GM12891 (cell line): Measurements from ENCODE around the gene TGFBR3.

ENCODE experiments used
- POLR2A ChIP-seq: IDR thresholded peaks from 2 replicates; pipeline ENCODE4 v1.6.1; 2011; ENCODE audit warnings: low read depth, low read length, control low read depth
- POLR2AphosphoS5 ChIP-seq: IDR thresholded peaks from 2 replicates; pipeline ENCODE4 v1.6.1; 2011; ENCODE audit warnings: low read depth, low read length, control low read depth

DNA sequence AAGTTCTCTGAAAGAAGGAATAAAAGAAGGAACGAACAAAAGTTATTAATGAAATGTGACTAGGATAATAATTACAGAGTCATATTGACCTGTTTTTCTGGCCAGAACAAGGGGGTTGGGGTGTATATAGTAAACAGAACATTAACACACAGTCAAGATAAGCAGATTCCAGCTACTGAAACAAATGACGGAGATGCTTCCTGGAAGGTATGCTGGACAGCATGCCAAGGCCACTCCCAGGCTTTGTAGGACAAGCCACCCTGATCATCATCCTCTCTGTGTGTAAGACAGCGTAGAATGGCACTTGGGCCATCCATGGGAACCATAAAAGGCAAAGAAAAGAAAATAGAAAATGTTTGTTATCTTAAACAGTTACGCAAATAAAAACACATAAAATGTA lies 120.7 kb downstream of the TGFBR3 start:
- no peak for TF ChIP-seq POLR2A
- no peak for TF ChIP-seq POLR2AphosphoS5
